ENCODE data around the gene DGKE. TPM values are rescaled to one million over a fixed set of nuclear protein-coding genes. Genes with fewer than 3 reads are reported as not detected.

The DGKE gene
- total RNA-seq, 2 experiments from 2014 or later, result 24.6 to 25.3 TPM

- no peaks in the 10 kb centered on the region for H3K9me3 Mint-ChIP-seq
- ChIA-PET CTCF (interaction anchor here (0.6 to 1.6 kb wide), 11 partner anchors 13 to 147 kb away, joined by 3 to 18 read pairs (median 4); partner anchors contain the start of genes C17orf67 and DGKE), POLR2A (no interaction called here)
- DNase-seq, result no peak
- H3K4me1 Mint-ChIP-seq, result peaks cover 6% of the 10 kb centered on the region
- no peaks in the 10 kb centered on the region for H3K27me3 Mint-ChIP-seq
- peaks cover 2% of the 10 kb centered on the region for H3K36me3 Mint-ChIP-seq (ENCODE audit: low read depth)
- no peak overlapping the region for H3K4me3 Mint-ChIP-seq
- H3K27ac Mint-ChIP-seq, result no peak overlapping the region
Measured at GRCh38 chr17:56820207-56820606, 13.7 kb upstream of the DGKE start.

- ChIA-PET POLR2A (no interaction called here), CTCF (interaction anchor here (0.5 to 0.9 kb wide), 2 partner anchors 31 to 84 kb away, joined by 3 read pairs; no protein-coding TSS in a partner anchor)
- no peaks in the 10 kb centered on the region for H3K27me3 Mint-ChIP-seq
- H3K27ac Mint-ChIP-seq, result no peak overlapping the region
- no peaks in the 10 kb centered on the region for H3K9me3 Mint-ChIP-seq
- peaks cover 2% of the 10 kb centered on the region for H3K36me3 Mint-ChIP-seq (ENCODE audit: low read depth)
- no peak overlapping the region for H3K4me3 Mint-ChIP-seq
- peaks cover 6% of the 10 kb centered on the region for H3K4me1 Mint-ChIP-seq
- DNase-seq, result no peak
Measured at GRCh38 chr17:56821847-56822534, 12.0 kb upstream of the DGKE start.

- no peak for DNase-seq
- H3K4me3 Mint-ChIP-seq, result no peak overlapping the region
- H3K27ac Mint-ChIP-seq, result no peak overlapping the region
- H3K27me3 Mint-ChIP-seq, result no peaks in the 10 kb centered on the region
- peaks cover 6% of the 10 kb centered on the region for H3K4me1 Mint-ChIP-seq
- ChIA-PET CTCF (no interaction called here), POLR2A (no interaction called here)
- no peaks in the 10 kb centered on the region for H3K9me3 Mint-ChIP-seq
- peaks cover 6% of the 10 kb centered on the region for H3K36me3 Mint-ChIP-seq (ENCODE audit: low read depth)
Measured at GRCh38 chr17:56822725-56823124, 11.2 kb upstream of the DGKE start.

GRCh38 chr17:56823848-56824247 lies 10.1 kb upstream of the DGKE start:
- Mint-ChIP-seq H3K27ac (no peak overlapping the region), H3K4me3 (no peak overlapping the region), H3K9me3 (no peaks in the 10 kb centered on the region), H3K36me3 (ENCODE audit: low read depth) (peaks cover 6% of the 10 kb centered on the region), H3K27me3 (no peaks in the 10 kb centered on the region), H3K4me1 (peaks cover 7% of the 10 kb centered on the region)
- ChIA-PET POLR2A (no interaction called here), CTCF (interaction anchor here (1.0 to 2.8 kb wide), 4 partner anchors 9 to 115 kb away, joined by 3 to 8 read pairs (median 4); no protein-coding TSS in a partner anchor)
- no peak for DNase-seq

- Mint-ChIP-seq H3K27me3 (no peaks in the 10 kb centered on the region), H3K27ac (no peak overlapping the region)
- POLR2A ChIA-PET, result no interaction called here
Measured at GRCh38 chr17:56824503-56824902, 9.4 kb upstream of the DGKE start.

GRCh38 chr17:56826611-56827414 lies 7.1 kb upstream of the DGKE start:
- peaks cover 15% of the 10 kb centered on the region for H3K4me1 Mint-ChIP-seq
- DNase-seq, result no peak
- ChIA-PET POLR2A (no interaction called here), CTCF (no interaction called here)
- no peaks in the 10 kb centered on the region for H3K9me3 Mint-ChIP-seq
- no peak overlapping the region for H3K4me3 Mint-ChIP-seq
- H3K36me3 Mint-ChIP-seq (ENCODE audit: low read depth), result peaks cover 23% of the 10 kb centered on the region
- H3K27ac Mint-ChIP-seq, result no peak overlapping the region
- no peaks in the 10 kb centered on the region for H3K27me3 Mint-ChIP-seq

More at GRCh38 chr17:56824503-56824902, 9.4 kb upstream of the DGKE start:
- no peak for DNase-seq
- Mint-ChIP-seq H3K36me3 (ENCODE audit: low read depth) (peaks cover 11% of the 10 kb centered on the region), H3K4me3 (no peak overlapping the region), H3K4me1 (peaks cover 6% of the 10 kb centered on the region), H3K9me3 (no peaks in the 10 kb centered on the region)
- CTCF ChIA-PET, result interaction anchor here (1.0 to 2.8 kb wide), 3 partner anchors 8 to 188 kb away, joined by 3 to 8 read pairs (median 5); no protein-coding TSS in a partner anchor

GRCh38 chr17:56830726-56831368 lies 3.1 kb upstream of the DGKE start:
- no peak for DNase-seq
- Mint-ChIP-seq H3K4me1 (peaks cover 36% of the 10 kb centered on the region), H3K9me3 (no peaks in the 10 kb centered on the region), H3K27ac (peak overlapping the region; percentile 20), H3K4me3 (no peak overlapping the region), H3K36me3 (ENCODE audit: low read depth) (peaks cover 32% of the 10 kb centered on the region), H3K27me3 (no peaks in the 10 kb centered on the region)
- ChIA-PET CTCF (interaction anchor here (4.6 kb wide), 1 partner anchor 11 kb away, joined by 18 read pairs; no protein-coding TSS in a partner anchor), POLR2A (no interaction called here)

GRCh38 chr17:56831369-56832095 lies 2.4 kb upstream of the DGKE start:
- DNase-seq, result no peak
- H3K4me3 Mint-ChIP-seq, result peak overlapping the region; percentile 83
- POLR2A ChIA-PET, result no interaction called here
- H3K27ac Mint-ChIP-seq, result peak overlapping the region; percentile 90
- H3K36me3 Mint-ChIP-seq (ENCODE audit: low read depth), result peaks cover 36% of the 10 kb centered on the region
- H3K27me3 Mint-ChIP-seq, result no peaks in the 10 kb centered on the region
- no peaks in the 10 kb centered on the region for H3K9me3 Mint-ChIP-seq
- CTCF ChIA-PET, result interaction anchor here (1.3 to 4.6 kb wide), 2 partner anchors 12 to 15 kb away, joined by 5 to 18 read pairs; no protein-coding TSS in a partner anchor
- H3K4me1 Mint-ChIP-seq, result peaks cover 39% of the 10 kb centered on the region

- ChIA-PET POLR2A (no interaction called here), CTCF (interaction anchor here (1.1 to 4.6 kb wide), 4 partner anchors 8 to 16 kb away, joined by 3 to 18 read pairs (median 5); no protein-coding TSS in a partner anchor)
- H3K27ac Mint-ChIP-seq, result peak overlapping the region; percentile 90
- H3K36me3 Mint-ChIP-seq (ENCODE audit: low read depth), result peaks cover 39% of the 10 kb centered on the region
- no peaks in the 10 kb centered on the region for H3K9me3 Mint-ChIP-seq
- H3K4me1 Mint-ChIP-seq, result peaks cover 48% of the 10 kb centered on the region
- peak overlapping the region; percentile 83 for H3K4me3 Mint-ChIP-seq
- DNase-seq, result no peak
- H3K27me3 Mint-ChIP-seq, result no peaks in the 10 kb centered on the region
Measured at GRCh38 chr17:56832446-56832845, 1.5 kb upstream of the DGKE start.

- Mint-ChIP-seq H3K27ac (peak overlapping the region; percentile 90), H3K4me1 (peaks cover 56% of the 10 kb centered on the region), H3K27me3 (no peaks in the 10 kb centered on the region), H3K9me3 (no peaks in the 10 kb centered on the region), H3K4me3 (peak overlapping the region; percentile 83), H3K36me3 (ENCODE audit: low read depth) (peaks cover 43% of the 10 kb centered on the region)
- ChIA-PET POLR2A (no interaction called here), CTCF (interaction anchor here (1.1 to 4.6 kb wide), 7 partner anchors 9 to 76 kb away, joined by 3 to 18 read pairs (median 5); no protein-coding TSS in a partner anchor)
- peak; percentile 78 for DNase-seq
Measured at GRCh38 chr17:56833057-56833808, 718 bp upstream of the DGKE start.

- no peaks in the 10 kb centered on the region for H3K9me3 Mint-ChIP-seq
- DNase-seq, result peak; percentile 75
- H3K27ac Mint-ChIP-seq, result peak overlapping the region; percentile 93
- H3K27me3 Mint-ChIP-seq, result no peaks in the 10 kb centered on the region
- peaks cover 44% of the 10 kb centered on the region for H3K36me3 Mint-ChIP-seq (ENCODE audit: low read depth)
- ChIA-PET POLR2A (no interaction called here), CTCF (interaction anchor here (0.6 to 4.6 kb wide), 8 partner anchors 10 to 75 kb away, joined by 3 to 18 read pairs (median 6); no protein-coding TSS in a partner anchor)
- peak overlapping the region; percentile 90 for H3K4me3 Mint-ChIP-seq
- peaks cover 65% of the 10 kb centered on the region for H3K4me1 Mint-ChIP-seq
Measured at GRCh38 chr17:56834380-56835263, 671 bp downstream of the DGKE start.

Measured in activated CD4-positive, alpha-beta T cell treated with anti-CD3 and anti-CD28 coated beads, Interleukin-2, amount 10 ng/mL, durations not matched to agents 7 days and 5 days (primary cell).